ENCODE measurements around the gene CINP. TPM values are rescaled to one million over a fixed set of nuclear protein-coding genes. Genes with fewer than 3 reads are reported as not detected.
A peak's percentile ranks its signal among the peaks of the same experiment; 100 is the strongest.

Gene CINP
- total and polyA plus RNA-seq, 2 of the 13 experiments (the other 11 are each of a cell fraction or from before 2014, with no cell fraction given) = 32.8 to 42.8 TPM

- TF ChIP-seq SCMH1 (CRISPR knock-in tag; IDR thresholded peaks at IDR 0.05; ENCODE audit: borderline replicate concordance) (no peak), FOXO1 (CRISPR knock-in tag; IDR thresholded peaks at IDR 0.05) (no peak; the same call in 1 of the 2 replicates), ZNF607 (CRISPR knock-in tag; IDR thresholded peaks at IDR 0.05; ENCODE audit: borderline replicate concordance) (peak; percentile 93), ZNF354B (CRISPR knock-in tag; IDR thresholded peaks at IDR 0.05) (no peak), ZFP37 (CRISPR knock-in tag; IDR thresholded peaks at IDR 0.05; ENCODE audit: borderline replicate concordance) (no peak), ZNF639 (CRISPR knock-in tag; conservative IDR thresholded peaks at IDR 0.05) (no peak), ZNF557 (CRISPR knock-in tag; IDR thresholded peaks at IDR 0.05) (no peak), REXO4 (CRISPR knock-in tag; IDR thresholded peaks at IDR 0.05; ENCODE audit: borderline replicate concordance) (no peak), NCOA5 (CRISPR knock-in tag; IDR thresholded peaks at IDR 0.05) (no peak), USF2 (IDR thresholded peaks at IDR 0.05; ENCODE audit: low read depth, low read length) (no peak), USF2 (CRISPR knock-in tag; IDR thresholded peaks at IDR 0.05; ENCODE audit: borderline replicate concordance) (no peak), PBX3 (CRISPR knock-in tag; IDR thresholded peaks at IDR 0.05; ENCODE audit: borderline replicate concordance) (no peak), SP140L (CRISPR knock-in tag; IDR thresholded peaks at IDR 0.05; ENCODE audit: borderline replicate concordance) (no peak; the same call in 1 of the 2 replicates), ARID3A (IDR thresholded peaks at IDR 0.05; ENCODE audit: low read depth, low read length) (no peak), ZNF326 (CRISPR knock-in tag; IDR thresholded peaks at IDR 0.05; ENCODE audit: borderline replicate concordance) (no peak), ARID2 (CRISPR knock-in tag; IDR thresholded peaks at IDR 0.05; ENCODE audit: borderline replicate concordance) (no peak), CREBL2 (CRISPR knock-in tag; IDR thresholded peaks at IDR 0.05; ENCODE audit: borderline replicate concordance) (no peak), ZNF576 (CRISPR knock-in tag; IDR thresholded peaks at IDR 0.05) (no peak), IKZF5 (CRISPR knock-in tag; IDR thresholded peaks at IDR 0.05) (peak; percentile 70), ATF3 (CRISPR knock-in tag; IDR thresholded peaks at IDR 0.05) (no peak)
Observed at GRCh38 chr14:102316743-102317563, 45.7 kb downstream of the CINP start (continued).
